ENCODE results near the gene RUNX1. TPM values are rescaled to one million over a fixed set of nuclear protein-coding genes. Genes with fewer than 3 reads are reported as not detected.

Gene RUNX1
- total RNA-seq = 10 to 100 TPM; 52.0 to 54.0 TPM

DNA sequence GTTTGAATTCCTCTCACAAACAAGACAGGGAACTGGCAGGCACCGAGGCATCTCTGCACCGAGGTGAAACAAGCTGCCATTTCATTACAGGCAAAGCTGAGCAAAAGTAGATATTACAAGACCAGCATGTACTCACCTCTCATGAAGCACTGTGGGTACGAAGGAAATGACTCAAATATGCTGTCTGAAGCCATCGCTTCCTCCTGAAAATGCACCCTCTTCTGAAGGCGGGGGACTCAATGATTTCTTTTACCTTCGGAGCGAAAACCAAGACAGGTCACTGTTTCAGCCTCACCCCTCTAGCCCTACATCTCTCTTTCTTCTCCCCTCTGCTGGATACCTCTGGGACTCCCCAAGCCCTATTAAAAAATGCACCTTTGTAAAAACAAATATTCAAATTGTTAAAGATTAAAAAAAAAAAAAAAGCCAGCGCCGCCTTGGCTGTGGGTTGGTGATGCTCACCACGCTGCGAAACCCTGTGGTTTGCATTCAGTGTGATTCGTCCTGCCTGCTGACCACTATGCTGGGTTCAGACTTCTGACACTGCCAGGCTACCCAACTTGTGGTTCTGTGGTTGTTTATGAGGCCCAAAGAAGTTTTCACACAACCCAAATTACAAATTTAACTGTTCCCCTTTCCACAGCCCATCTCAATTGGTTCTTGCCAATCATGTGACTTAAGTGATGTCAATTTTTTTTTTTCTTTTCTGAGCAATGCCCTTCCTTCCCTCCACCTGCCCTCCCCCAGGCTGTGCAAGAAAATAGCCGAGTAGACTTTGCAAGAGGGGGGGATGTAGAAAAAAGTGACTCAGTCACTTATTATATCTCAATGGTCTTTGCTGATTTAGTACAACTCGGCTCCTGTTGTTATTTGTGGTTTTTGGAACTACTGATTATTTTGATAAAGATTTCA lies at the start of gene RUNX1:
RUNX1 (minus strand) TSS at position 597 of the 912 bp plus-strand sequence.
- POLR2A ChIA-PET = interaction anchor here (0.5 to 2.1 kb wide), 7 partner anchors 22 to 1099 kb away, joined by 3 to 11 read pairs (median 4); no protein-coding TSS in a partner anchor
- peak; percentile 88 for DNase-seq
- Mint-ChIP-seq H3K27ac (peak within 1 kb of the TSS; percentile 97), H3K27me3 (no peaks in the 10 kb centered on the region), H3K9me3 (no peaks in the 10 kb centered on the region), H3K4me1 (peaks cover 75% of the 10 kb centered on the region), H3K36me3 (ENCODE audit: low read depth) (peaks cover 34% of the 10 kb centered on the region), H3K4me3 (peak within 1 kb of the TSS; percentile 93)
- CTCF ChIA-PET = interaction anchor here (0.9 to 5.7 kb wide), 7 partner anchors 23 to 476 kb away, joined by 3 to 27 read pairs (median 4); no protein-coding TSS in a partner anchor

DNA sequence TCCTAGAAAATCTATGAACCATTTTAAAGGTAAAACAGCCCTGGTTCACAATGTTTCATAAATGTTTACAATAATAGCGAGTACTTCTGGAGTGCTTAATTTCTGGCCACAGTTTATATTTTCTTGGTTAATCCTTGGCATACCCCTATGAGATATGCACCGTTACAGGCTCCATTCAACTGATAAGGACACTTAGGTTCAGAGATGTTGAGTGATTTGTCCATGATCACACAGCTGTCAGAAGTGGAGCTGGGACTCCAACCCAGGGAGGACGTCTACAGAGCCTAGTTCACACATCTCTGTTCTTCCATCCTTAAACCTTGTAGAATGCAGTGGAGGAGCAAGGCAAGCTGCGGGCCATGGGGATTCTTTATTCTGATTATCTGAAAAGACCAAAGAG lies 48.4 kb upstream of the RUNX1 start:
- DNase-seq = no peak
- ChIA-PET CTCF (interaction anchor here (1.2 kb wide), 1 partner anchor 13 kb away, joined by 3 read pairs; no protein-coding TSS in a partner anchor), POLR2A (no interaction called here)
- Mint-ChIP-seq H3K9me3 (peaks cover 10% of the 10 kb centered on the region), H3K36me3 (ENCODE audit: low read depth) (no peaks in the 10 kb centered on the region), H3K4me1 (peaks cover 2% of the 10 kb centered on the region), H3K27me3 (no peaks in the 10 kb centered on the region), H3K27ac (no peak overlapping the region), H3K4me3 (no peak overlapping the region)

DNA sequence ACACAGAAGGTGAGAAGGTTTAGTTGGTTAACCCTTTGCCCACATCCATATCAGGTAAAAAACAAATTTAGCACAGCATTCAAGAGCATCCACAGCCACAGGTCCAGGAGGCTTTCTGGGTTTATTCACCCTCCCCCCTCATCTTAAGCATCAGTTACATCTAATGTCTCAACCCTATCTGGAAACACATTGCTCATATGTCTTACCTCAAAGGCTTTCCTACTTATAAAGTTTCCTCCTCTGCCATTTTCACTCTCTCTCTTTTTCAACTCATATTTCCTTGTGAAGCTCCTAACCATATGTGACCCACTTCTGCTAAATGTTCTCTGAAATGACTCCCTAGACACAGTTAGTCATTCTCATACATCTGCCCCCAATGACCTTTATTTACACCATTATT lies 47.9 kb upstream of the RUNX1 start:
- peaks cover 10% of the 10 kb centered on the region for H3K9me3 Mint-ChIP-seq
- H3K4me1 Mint-ChIP-seq = peaks cover 2% of the 10 kb centered on the region
- no peak overlapping the region for H3K4me3 Mint-ChIP-seq
- POLR2A ChIA-PET = no interaction called here
- no peak for DNase-seq
- no peak overlapping the region for H3K27ac Mint-ChIP-seq
- no peaks in the 10 kb centered on the region for H3K27me3 Mint-ChIP-seq
- no peaks in the 10 kb centered on the region for H3K36me3 Mint-ChIP-seq (ENCODE audit: low read depth)
- CTCF ChIA-PET = interaction anchor here (1.2 to 1.7 kb wide), 2 partner anchors 12 to 15 kb away, joined by 3 to 4 read pairs; no protein-coding TSS in a partner anchor

GRCh38 chr21:35095859-35096291 lies 46.8 kb upstream of the RUNX1 start:
- H3K36me3 Mint-ChIP-seq (ENCODE audit: low read depth) = no peaks in the 10 kb centered on the region
- H3K27ac Mint-ChIP-seq = no peak overlapping the region
- peaks cover 2% of the 10 kb centered on the region for H3K4me1 Mint-ChIP-seq

DNA sequence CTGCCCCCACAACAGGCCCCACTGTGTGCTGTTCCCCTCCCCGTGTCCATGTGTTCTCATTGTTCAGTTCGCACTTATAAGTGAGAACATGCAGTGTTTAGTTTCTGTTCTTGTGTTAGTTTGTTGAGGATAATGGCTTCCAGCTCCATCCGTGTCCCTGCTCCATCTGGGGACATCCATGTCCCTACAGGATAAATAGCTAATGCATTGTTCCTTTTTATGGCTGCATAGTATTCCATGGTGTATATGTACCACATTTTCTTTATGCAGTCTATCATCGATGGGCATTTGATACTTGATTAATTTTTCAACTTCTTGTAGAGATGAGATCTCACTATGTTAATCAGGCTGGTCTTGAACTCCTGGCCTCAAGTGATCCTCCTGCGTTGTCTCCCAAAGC lies 44.4 kb upstream of the RUNX1 start:
- Mint-ChIP-seq H3K27me3 (no peaks in the 10 kb centered on the region), H3K27ac (no peak overlapping the region), H3K4me1 (peaks cover 2% of the 10 kb centered on the region), H3K36me3 (ENCODE audit: low read depth) (no peaks in the 10 kb centered on the region), H3K4me3 (no peak overlapping the region), H3K9me3 (peaks cover 10% of the 10 kb centered on the region)
- DNase-seq = no peak
- ChIA-PET CTCF (interaction anchor here (0.6 to 0.7 kb wide), 2 partner anchors 43 to 753 kb away, joined by 3 read pairs; no protein-coding TSS in a partner anchor), POLR2A (no interaction called here)

More at GRCh38 chr21:35095859-35096291, 46.8 kb upstream of the RUNX1 start:
- Mint-ChIP-seq H3K4me3 (no peak overlapping the region), H3K9me3 (peaks cover 10% of the 10 kb centered on the region), H3K27me3 (no peaks in the 10 kb centered on the region)
- ChIA-PET CTCF (interaction anchor here (1.7 kb wide), 1 partner anchor 16 kb away, joined by 4 read pairs; no protein-coding TSS in a partner anchor), POLR2A (no interaction called here)
- no peak for DNase-seq

- Mint-ChIP-seq H3K4me3 (no peak overlapping the region), H3K36me3 (ENCODE audit: low read depth) (no peaks in the 10 kb centered on the region), H3K27me3 (no peaks in the 10 kb centered on the region), H3K27ac (no peak overlapping the region), H3K9me3 (peaks cover 10% of the 10 kb centered on the region), H3K4me1 (peaks cover 4% of the 10 kb centered on the region)
- no peak for DNase-seq
- POLR2A ChIA-PET = no interaction called here
- CTCF ChIA-PET = no interaction called here
Observed at GRCh38 chr21:35091496-35091895, 42.4 kb upstream of the RUNX1 start.

DNA sequence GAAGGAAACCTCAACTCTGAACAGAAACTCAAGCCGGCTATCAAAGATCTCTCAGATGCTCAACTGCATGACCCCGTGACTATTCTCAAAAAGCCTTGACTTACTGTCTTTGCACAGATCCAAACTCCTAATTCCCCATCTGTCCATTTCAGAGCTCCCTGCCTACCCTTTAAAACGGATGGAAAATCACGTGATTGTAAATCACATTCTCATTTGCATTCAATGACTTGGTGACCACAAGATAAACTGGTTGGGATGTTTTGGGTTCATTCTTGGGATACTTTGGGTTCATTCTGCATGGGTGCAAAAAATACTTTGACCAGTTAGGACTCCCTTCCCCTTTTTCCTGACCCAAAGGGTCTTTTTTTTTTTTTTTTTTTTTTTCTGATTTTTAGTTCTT lies 41.3 kb upstream of the RUNX1 start:
- H3K27ac Mint-ChIP-seq = no peak overlapping the region
- no peak overlapping the region for H3K4me3 Mint-ChIP-seq
- H3K27me3 Mint-ChIP-seq = no peaks in the 10 kb centered on the region
- DNase-seq = no peak
- peaks cover 4% of the 10 kb centered on the region for H3K4me1 Mint-ChIP-seq
- POLR2A ChIA-PET = no interaction called here
- CTCF ChIA-PET = interaction anchor here (1.4 to 1.9 kb wide), 3 partner anchors 9 to 33 kb away, joined by 3 to 4 read pairs (median 3); no protein-coding TSS in a partner anchor
- no peaks in the 10 kb centered on the region for H3K36me3 Mint-ChIP-seq (ENCODE audit: low read depth)
- H3K9me3 Mint-ChIP-seq = peaks cover 10% of the 10 kb centered on the region

- DNase-seq = no peak
- Mint-ChIP-seq H3K4me1 (peaks cover 4% of the 10 kb centered on the region), H3K27me3 (no peaks in the 10 kb centered on the region), H3K36me3 (ENCODE audit: low read depth) (no peaks in the 10 kb centered on the region), H3K9me3 (peaks cover 9% of the 10 kb centered on the region), H3K4me3 (no peak overlapping the region), H3K27ac (no peak overlapping the region)
- POLR2A ChIA-PET = interaction anchor here (0.6 kb wide), 1 partner anchor 19 kb away, joined by 4 read pairs; no protein-coding TSS in a partner anchor
- CTCF ChIA-PET = interaction anchor here (1.0 kb wide), 2 partner anchors 13 to 199 kb away, joined by 3 to 4 read pairs; no protein-coding TSS in a partner anchor
Observed at GRCh38 chr21:35088319-35088771, 39.2 kb upstream of the RUNX1 start.

- no peak for DNase-seq
- H3K36me3 Mint-ChIP-seq (ENCODE audit: low read depth) = no peaks in the 10 kb centered on the region
- peaks cover 13% of the 10 kb centered on the region for H3K9me3 Mint-ChIP-seq
- H3K27me3 Mint-ChIP-seq = no peaks in the 10 kb centered on the region
- peaks cover 4% of the 10 kb centered on the region for H3K4me1 Mint-ChIP-seq
- CTCF ChIA-PET = interaction anchor here (0.6 to 2.1 kb wide), 2 partner anchors 10 to 296 kb away, joined by 3 to 6 read pairs; no protein-coding TSS in a partner anchor
- POLR2A ChIA-PET = interaction anchor here (0.6 kb wide), 1 partner anchor 137 kb away, joined by 3 read pairs; no protein-coding TSS in a partner anchor
- H3K4me3 Mint-ChIP-seq = no peak overlapping the region
- no peak overlapping the region for H3K27ac Mint-ChIP-seq
Observed at GRCh38 chr21:35086357-35086756, 37.3 kb upstream of the RUNX1 start.

- no peak overlapping the region for H3K4me3 Mint-ChIP-seq
- CTCF ChIA-PET = interaction anchor here (1.1 to 2.1 kb wide), 4 partner anchors 9 to 33 kb away, joined by 3 to 6 read pairs (median 3); no protein-coding TSS in a partner anchor
- no peak for DNase-seq
- H3K27ac Mint-ChIP-seq = no peak overlapping the region
- POLR2A ChIA-PET = no interaction called here
- H3K36me3 Mint-ChIP-seq (ENCODE audit: low read depth) = no peaks in the 10 kb centered on the region
- no peaks in the 10 kb centered on the region for H3K27me3 Mint-ChIP-seq
- H3K9me3 Mint-ChIP-seq = peaks cover 13% of the 10 kb centered on the region
- H3K4me1 Mint-ChIP-seq = peaks cover 4% of the 10 kb centered on the region
Observed at GRCh38 chr21:35084869-35085268, 35.8 kb upstream of the RUNX1 start.

DNA sequence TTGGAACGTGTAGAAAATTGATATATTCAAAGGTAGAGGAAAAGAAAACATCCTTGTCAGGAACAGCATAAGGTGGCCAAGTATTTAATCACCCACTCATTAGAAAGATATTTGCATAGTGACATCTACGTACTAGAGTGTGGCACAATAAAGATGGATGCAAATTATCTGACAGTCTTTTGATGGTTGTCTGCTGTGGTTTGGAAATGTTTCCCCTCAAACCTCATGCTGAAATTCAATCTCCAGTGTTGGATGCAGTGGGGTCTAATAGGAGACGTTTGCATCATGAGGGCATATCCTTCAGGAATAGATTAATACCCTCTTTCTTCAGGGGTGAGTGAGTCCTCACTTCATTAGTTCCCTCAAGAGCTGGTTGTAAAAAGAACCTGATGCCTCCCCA lies 34.1 kb upstream of the RUNX1 start:
- H3K4me1 Mint-ChIP-seq = peaks cover 2% of the 10 kb centered on the region
- no peak overlapping the region for H3K27ac Mint-ChIP-seq
- no peaks in the 10 kb centered on the region for H3K36me3 Mint-ChIP-seq (ENCODE audit: low read depth)
- ChIA-PET CTCF (no interaction called here), POLR2A (no interaction called here)
- no peak overlapping the region for H3K4me3 Mint-ChIP-seq
- peaks cover 13% of the 10 kb centered on the region for H3K9me3 Mint-ChIP-seq
- no peaks in the 10 kb centered on the region for H3K27me3 Mint-ChIP-seq
- no peak for DNase-seq

- H3K4me1 Mint-ChIP-seq = no peaks in the 10 kb centered on the region
- POLR2A ChIA-PET = no interaction called here
- H3K27ac Mint-ChIP-seq = no peak overlapping the region
- no peak overlapping the region for H3K4me3 Mint-ChIP-seq
- H3K36me3 Mint-ChIP-seq (ENCODE audit: low read depth) = no peaks in the 10 kb centered on the region
- H3K27me3 Mint-ChIP-seq = no peaks in the 10 kb centered on the region
- peaks cover 13% of the 10 kb centered on the region for H3K9me3 Mint-ChIP-seq
- CTCF ChIA-PET = interaction anchor here (1.1 kb wide), 1 partner anchor 192 kb away, joined by 3 read pairs; no protein-coding TSS in a partner anchor
- no peak for DNase-seq
Observed at GRCh38 chr21:35081861-35082260, 32.8 kb upstream of the RUNX1 start.

GRCh38 chr21:35079181-35079580 lies 30.1 kb upstream of the RUNX1 start:
- no peak overlapping the region for H3K4me3 Mint-ChIP-seq
- DNase-seq = no peak
- H3K36me3 Mint-ChIP-seq (ENCODE audit: low read depth) = no peaks in the 10 kb centered on the region
- CTCF ChIA-PET = no interaction called here
- POLR2A ChIA-PET = no interaction called here
- H3K9me3 Mint-ChIP-seq = peaks cover 13% of the 10 kb centered on the region
- no peaks in the 10 kb centered on the region for H3K27me3 Mint-ChIP-seq
- no peak overlapping the region for H3K27ac Mint-ChIP-seq
- peaks cover 5% of the 10 kb centered on the region for H3K4me1 Mint-ChIP-seq

All from activated CD4-positive, alpha-beta T cell treated with anti-CD3 and anti-CD28 coated beads, Interleukin-2, amount 10 ng/mL, durations not matched to agents 7 days and 5 days (primary cell).